ENCODE results near the gene SBK3.

SBK3 gene

GRCh38 chr19:55495646-55496349 is 49.5 kb downstream of the SBK3 start:
- no peak for DNase-seq (ENCODE audit: low read depth, low spot score)
- H3K4me3 ChIP-seq (ENCODE audit: low read length) = no peak overlapping the region

GRCh38 chr19:55494172-55494761 is 51.1 kb downstream of the SBK3 start:
- no peak for DNase-seq (ENCODE audit: low read depth, low spot score)
- no peak overlapping the region for H3K4me3 ChIP-seq (ENCODE audit: low read length)

GRCh38 chr19:55493645-55494171 is 51.6 kb downstream of the SBK3 start:
- DNase-seq (ENCODE audit: low read depth, low spot score) = no peak
- no peak overlapping the region for H3K4me3 ChIP-seq (ENCODE audit: low read length)

- DNase-seq (ENCODE audit: low read depth, low spot score) = no peak
Measured at GRCh38 chr19:55493052-55493644, 52.2 kb downstream of the SBK3 start.

GRCh38 chr19:55492362-55492944 is 52.9 kb downstream of the SBK3 start:
- no peak overlapping the region for H3K4me3 ChIP-seq (ENCODE audit: low read length)
- DNase-seq (ENCODE audit: low read depth, low spot score) = no peak

More at GRCh38 chr19:55493052-55493644, 52.2 kb downstream of the SBK3 start:
- no peak overlapping the region for H3K4me3 ChIP-seq (ENCODE audit: low read length)

- no peak overlapping the region for H3K4me3 ChIP-seq (ENCODE audit: low read length)
- no peak for DNase-seq (ENCODE audit: low read depth, low spot score)
Measured at GRCh38 chr19:55491546-55492360, 53.6 kb downstream of the SBK3 start.

Data from Jurkat, Clone E6-1 (cell line).